C4-2B (cell line): ENCODE measurements around the gene IRF4.

Source experiments
- H3K27ac ChIP-seq: fragments of 450-650 bp; 2 replicates; pipeline ENCODE4 v1.5.1; 2017
- CTCF ChIP-seq: fragments of 450-650 bp; conservative IDR thresholded peaks from 2 replicates; pipeline ENCODE4 v1.5.1; 2017; ENCODE audit warnings: mild to moderate bottlenecking
- ZFX ChIP-seq: fragments of 450-650 bp; IDR thresholded peaks from 2 replicates; pipeline ENCODE4 v1.6.1; 2017

Gene IRF4

GRCh38 chr6:448296-449056 is 56.9 kb downstream of the IRF4 start:
- TF ChIP-seq CTCF (no peak), ZFX (no peak)
- H3K27ac ChIP-seq = no peak overlapping the region

GRCh38 chr6:449057-449430 is 57.5 kb downstream of the IRF4 start:
- TF ChIP-seq CTCF (no peak), ZFX (no peak)

GRCh38 chr6:449486-450419 is 58.2 kb downstream of the IRF4 start:
- TF ChIP-seq CTCF = no peak
- TF ChIP-seq ZFX = no peak
- no peak overlapping the region for H3K27ac ChIP-seq

More at GRCh38 chr6:449057-449430, 57.5 kb downstream of the IRF4 start:
- H3K27ac ChIP-seq = no peak overlapping the region

GRCh38 chr6:451336-451735 is 59.8 kb downstream of the IRF4 start:
- no peak overlapping the region for H3K27ac ChIP-seq
- TF ChIP-seq ZFX (no peak), CTCF (no peak)

GRCh38 chr6:451847-452246 is 60.3 kb downstream of the IRF4 start:
- no peak overlapping the region for H3K27ac ChIP-seq
- no peak for TF ChIP-seq ZFX
- TF ChIP-seq CTCF = no peak

GRCh38 chr6:452301-453067 is 60.9 kb downstream of the IRF4 start:
- TF ChIP-seq CTCF (no peak), ZFX (no peak)
- H3K27ac ChIP-seq = no peak overlapping the region

- no peak for TF ChIP-seq ZFX
- no peak for TF ChIP-seq CTCF
- no peak overlapping the region for H3K27ac ChIP-seq
Observed at GRCh38 chr6:453152-453551, 61.6 kb downstream of the IRF4 start.
